ENCODE results near the gene C1orf198. TPM values are rescaled to one million over a fixed set of nuclear protein-coding genes. Genes with fewer than 3 reads are reported as not detected.

C1orf198 gene
- total RNA-seq, 1 donor from 2014 or later: 7.1 TPM

DNA sequence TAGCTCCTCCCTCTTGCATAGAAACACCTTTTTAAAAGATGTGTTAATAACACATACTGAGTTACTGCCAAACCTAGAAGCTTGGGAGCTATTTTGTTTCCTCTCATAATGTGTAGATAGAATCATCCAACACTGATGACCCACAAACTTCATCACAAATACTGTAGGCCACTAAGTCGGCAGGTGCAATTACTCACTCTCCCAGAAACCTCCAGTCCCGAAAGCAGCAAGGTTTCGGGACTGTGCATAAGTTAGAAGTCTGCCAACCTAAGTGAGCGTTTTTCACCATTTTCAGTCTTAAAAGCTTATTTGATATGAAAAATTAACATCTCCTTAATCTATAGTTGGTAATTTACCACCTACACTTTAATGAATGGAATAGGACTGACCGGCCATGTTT lies 32.0 kb downstream of the C1orf198 start:
- no peak overlapping the region for H3K4me3 ChIP-seq (ENCODE audit: low read depth, low read length)
- FAIRE-seq: no peak
- no peaks in the 10 kb centered on the region for H3K27me3 ChIP-seq (ENCODE audit: control insufficient read depth, insufficient read depth, low read length)
- no peak for TF ChIP-seq CTCF (IDR thresholded peaks at IDR 0.05; ENCODE audit: insufficient read depth, low read length, severe bottlenecking)
- no peak for DNase-seq (ENCODE audit: low read depth)
- peaks cover 1% of the 10 kb centered on the region for H3K36me3 ChIP-seq (ENCODE audit: control insufficient read depth, insufficient read depth, low read length)

DNA sequence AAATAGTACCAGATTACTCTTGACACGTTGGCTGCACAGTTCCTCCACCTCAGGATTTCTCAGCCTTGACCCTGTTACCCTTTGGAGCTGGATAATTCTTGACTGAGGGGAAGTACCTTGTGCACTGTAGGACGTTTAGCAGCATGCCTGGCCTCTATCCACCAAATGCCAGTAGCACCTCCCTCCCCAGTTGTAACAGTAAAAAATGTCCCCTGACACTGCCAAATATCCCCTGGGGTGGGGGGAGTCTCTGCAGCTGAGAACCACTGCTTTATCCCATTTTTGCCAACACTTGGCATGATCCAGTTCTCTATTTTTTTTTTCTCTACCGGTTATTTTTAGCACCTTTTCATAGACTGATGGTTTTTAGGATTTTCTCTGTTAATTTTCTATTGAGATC lies 34.0 kb downstream of the C1orf198 start:
- TF ChIP-seq CTCF (IDR thresholded peaks at IDR 0.05; ENCODE audit: insufficient read depth, low read length, severe bottlenecking): no peak
- Histone ChIP-seq H3K27me3 (ENCODE audit: control insufficient read depth, insufficient read depth, low read length) (no peaks in the 10 kb centered on the region), H3K4me3 (ENCODE audit: low read depth, low read length) (no peak overlapping the region), H3K36me3 (ENCODE audit: control insufficient read depth, insufficient read depth, low read length) (no peaks in the 10 kb centered on the region)
- FAIRE-seq (no peak), DNase-seq (ENCODE audit: low read depth) (no peak)

GRCh38 chr1:230833511-230833910 lies 34.8 kb downstream of the C1orf198 start:
- Histone ChIP-seq H3K4me3 (ENCODE audit: low read depth, low read length) (no peak overlapping the region), H3K27me3 (ENCODE audit: control insufficient read depth, insufficient read depth, low read length) (no peaks in the 10 kb centered on the region), H3K36me3 (ENCODE audit: control insufficient read depth, insufficient read depth, low read length) (no peaks in the 10 kb centered on the region)
- DNase-seq (ENCODE audit: low read depth) (no peak), FAIRE-seq (no peak)
- no peak for TF ChIP-seq CTCF (IDR thresholded peaks at IDR 0.05; ENCODE audit: insufficient read depth, low read length, severe bottlenecking)

DNA sequence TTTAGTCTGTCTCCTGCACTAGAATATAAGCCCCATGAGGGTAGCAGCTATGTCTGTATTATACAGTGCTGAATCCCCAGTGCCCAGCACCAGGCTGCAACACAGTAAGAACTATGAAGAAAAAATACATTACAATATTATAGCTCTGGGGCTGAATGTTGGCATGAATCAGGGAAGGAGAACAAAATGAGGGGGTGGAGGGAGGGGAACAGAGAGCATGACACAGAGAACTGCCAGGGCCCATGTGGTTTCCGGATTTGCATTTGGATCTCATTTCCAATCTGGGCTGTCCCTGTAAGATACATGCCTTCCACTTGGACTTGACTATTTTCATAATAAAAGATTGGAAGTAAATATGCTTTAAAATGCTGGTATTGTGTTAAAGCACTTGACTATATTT lies 35.8 kb downstream of the C1orf198 start:
- no peak for TF ChIP-seq CTCF (IDR thresholded peaks at IDR 0.05; ENCODE audit: insufficient read depth, low read length, severe bottlenecking)
- FAIRE-seq: no peak
- no peak overlapping the region for H3K4me3 ChIP-seq (ENCODE audit: low read depth, low read length)
- DNase-seq (ENCODE audit: low read depth): peak; percentile 33
- no peaks in the 10 kb centered on the region for H3K27me3 ChIP-seq (ENCODE audit: control insufficient read depth, insufficient read depth, low read length)
- H3K36me3 ChIP-seq (ENCODE audit: control insufficient read depth, insufficient read depth, low read length): no peaks in the 10 kb centered on the region

- FAIRE-seq (no peak), DNase-seq (ENCODE audit: low read depth) (no peak)
- Histone ChIP-seq H3K36me3 (ENCODE audit: control insufficient read depth, insufficient read depth, low read length) (no peaks in the 10 kb centered on the region), H3K27me3 (ENCODE audit: control insufficient read depth, insufficient read depth, low read length) (no peaks in the 10 kb centered on the region), H3K4me3 (ENCODE audit: low read depth, low read length) (no peak overlapping the region)
- no peak for TF ChIP-seq CTCF (IDR thresholded peaks at IDR 0.05; ENCODE audit: insufficient read depth, low read length, severe bottlenecking)
Observed at GRCh38 chr1:230831771-230832170, 36.5 kb downstream of the C1orf198 start.

- FAIRE-seq (no peak), DNase-seq (ENCODE audit: low read depth) (no peak)
- Histone ChIP-seq H3K4me3 (ENCODE audit: low read depth, low read length) (no peak overlapping the region), H3K27me3 (ENCODE audit: control insufficient read depth, insufficient read depth, low read length) (no peaks in the 10 kb centered on the region), H3K36me3 (ENCODE audit: control insufficient read depth, insufficient read depth, low read length) (no peaks in the 10 kb centered on the region)
- no peak for TF ChIP-seq CTCF (IDR thresholded peaks at IDR 0.05; ENCODE audit: insufficient read depth, low read length, severe bottlenecking)
Observed at GRCh38 chr1:230828421-230828820, 39.9 kb downstream of the C1orf198 start.

All from bronchial epithelial cell (primary cell).